Stimulated activated CD8-positive, alpha-beta memory T cell treated with anti-CD3 and anti-CD28 coated beads, Interleukin-15, amount 100 ng/mL, for 24 hours (primary cell): ENCODE results near the gene WASHC2A.
A peak's percentile ranks its signal among the peaks of the same experiment; 100 is the strongest.
"Not testable (repeated sequence)": the region's sequence is repeated elsewhere in the genome, so short reads cannot be mapped to it uniquely, and the experiment has no call there.

ENCODE experiments used
- DNase-seq: peaks from one replicate; pipeline ENCODE4 v3.0.0-alpha.2; 2020; ENCODE audit warnings: low read depth

The WASHC2A gene

GRCh38 chr10:50067546-50068351 lies at the start of gene WASHC2A:
WASHC2A (plus strand) TSS chr10:50067954; CDS start chr10:50068006, 52 bp downstream.
- DNase-seq: peak; percentile 93

DNA sequence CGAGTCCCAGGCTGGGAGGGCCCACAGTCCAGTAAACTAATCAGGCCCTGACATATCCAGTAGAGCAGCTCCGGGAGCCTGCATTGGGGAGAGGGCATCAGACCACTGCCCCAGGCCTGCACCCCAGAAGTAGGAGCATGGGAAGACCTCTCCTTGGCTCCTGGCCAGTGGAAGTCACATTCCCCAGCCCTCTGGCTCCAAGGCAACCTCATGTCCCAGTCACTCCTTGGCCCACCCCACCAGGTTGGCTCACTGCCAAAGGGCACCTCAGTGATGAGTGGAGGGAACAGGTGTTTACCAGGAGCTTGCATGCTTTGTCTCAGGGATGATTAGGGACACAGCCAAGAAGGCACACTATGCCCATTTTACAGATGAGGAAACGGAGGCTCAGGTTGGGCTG lies 48.5 kb upstream of the WASHC2A start:
- not testable (repeated sequence) for DNase-seq

- DNase-seq: not testable (repeated sequence)
Measured at GRCh38 chr10:50020451-50021024, 47.2 kb upstream of the WASHC2A start.

DNA sequence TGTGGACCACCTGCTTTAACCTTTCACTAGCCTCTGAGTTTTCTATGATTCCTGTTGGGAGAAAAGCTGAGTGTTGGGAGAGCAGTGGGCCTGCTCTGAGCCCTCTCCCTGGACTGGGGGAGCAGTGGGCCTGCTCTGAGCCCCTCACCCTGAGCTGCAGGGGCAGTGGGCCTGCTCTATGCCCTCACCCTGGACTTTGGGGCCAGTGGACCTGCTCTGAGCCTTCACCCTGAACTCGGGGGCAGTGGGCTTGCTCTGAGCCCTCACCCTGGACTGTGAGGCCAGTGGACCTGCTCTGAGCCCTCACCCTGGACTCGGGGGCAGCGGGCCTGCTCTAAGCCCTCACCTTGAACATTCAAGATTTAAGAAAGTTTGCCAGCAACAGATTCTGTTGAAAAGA lies 46.1 kb upstream of the WASHC2A start:
- DNase-seq: no peak

DNA sequence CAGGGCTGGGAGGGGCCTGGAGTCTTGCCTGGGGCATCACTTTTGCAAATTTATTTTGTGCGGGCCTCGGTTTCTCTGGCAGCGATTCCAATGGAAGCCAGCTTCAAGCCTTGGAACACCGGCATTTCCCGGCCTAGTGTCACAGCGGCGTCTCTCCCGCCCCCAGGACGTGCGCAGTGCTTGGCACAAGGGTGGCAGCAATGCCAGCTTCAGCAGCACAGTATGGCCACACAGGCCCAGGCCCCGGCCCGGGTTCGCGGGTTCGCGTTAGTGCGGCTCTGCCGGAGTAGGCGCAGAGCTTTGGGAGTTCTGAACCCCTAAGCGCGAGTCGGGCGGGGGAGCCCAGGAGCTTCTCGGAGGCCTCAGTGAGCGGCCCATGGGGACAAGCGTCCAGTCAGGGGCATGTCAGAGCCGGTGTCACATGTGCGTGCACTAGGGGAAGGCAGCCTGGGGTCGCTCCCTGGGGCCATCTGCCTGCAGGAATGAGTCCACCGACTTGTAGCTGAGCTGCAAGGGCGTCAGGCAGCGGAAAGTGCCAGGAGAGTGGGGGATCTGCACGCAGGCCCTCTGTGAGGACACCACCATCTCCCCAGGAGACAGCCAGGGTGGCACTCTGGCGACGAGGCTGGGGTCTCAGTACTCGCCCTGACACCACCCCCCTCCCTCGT lies 42.9 kb upstream of the WASHC2A start:
- DNase-seq: not testable (repeated sequence)

- no peak for DNase-seq
Measured at GRCh38 chr10:50025627-50026026, 42.1 kb upstream of the WASHC2A start.

- no peak for DNase-seq
Measured at GRCh38 chr10:50027195-50027594, 40.6 kb upstream of the WASHC2A start.

DNA sequence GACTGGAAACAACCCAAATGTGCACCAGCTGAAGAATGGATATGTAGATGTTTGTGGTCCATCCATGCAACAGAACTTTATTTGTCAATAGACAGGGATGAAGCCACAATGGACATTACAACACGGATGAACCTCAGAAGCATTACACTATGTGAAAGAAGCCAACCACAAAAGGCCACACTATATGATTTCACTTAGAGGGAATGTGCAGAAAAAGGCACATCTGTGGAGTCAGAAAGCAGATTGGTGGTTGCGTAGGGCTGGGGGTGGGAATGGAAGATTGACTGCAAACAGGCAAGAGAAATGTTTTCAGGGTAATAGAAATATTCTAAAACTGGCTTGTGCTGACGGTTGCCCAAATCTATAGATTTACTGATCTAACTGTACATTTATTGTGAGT lies 34.3 kb upstream of the WASHC2A start:
- DNase-seq: no peak

- not testable (repeated sequence) for DNase-seq
Measured at GRCh38 chr10:50035337-50035736, 32.4 kb upstream of the WASHC2A start.

GRCh38 chr10:50044941-50045664 lies 22.7 kb upstream of the WASHC2A start:
- DNase-seq: no peak

DNA sequence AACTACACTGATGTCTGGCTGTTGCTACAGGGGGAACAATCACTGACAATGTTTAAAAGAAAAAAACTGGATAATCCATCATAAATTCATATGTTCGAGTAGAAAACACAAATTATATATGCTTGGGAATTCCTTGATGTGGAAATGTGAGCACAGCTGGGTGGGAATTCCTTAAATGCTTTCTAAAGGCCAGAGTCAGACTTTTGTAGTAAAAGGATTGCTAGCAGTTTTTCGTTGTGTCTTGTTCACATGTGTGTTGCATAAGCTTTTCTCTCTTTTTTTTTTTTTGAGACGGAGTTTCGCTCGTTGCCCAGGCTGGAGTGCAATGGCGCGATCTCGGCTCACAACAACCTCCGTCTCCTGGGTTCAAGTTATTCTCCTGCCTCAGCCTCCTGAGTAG lies 21.3 kb upstream of the WASHC2A start:
- DNase-seq: not testable (repeated sequence)

DNA sequence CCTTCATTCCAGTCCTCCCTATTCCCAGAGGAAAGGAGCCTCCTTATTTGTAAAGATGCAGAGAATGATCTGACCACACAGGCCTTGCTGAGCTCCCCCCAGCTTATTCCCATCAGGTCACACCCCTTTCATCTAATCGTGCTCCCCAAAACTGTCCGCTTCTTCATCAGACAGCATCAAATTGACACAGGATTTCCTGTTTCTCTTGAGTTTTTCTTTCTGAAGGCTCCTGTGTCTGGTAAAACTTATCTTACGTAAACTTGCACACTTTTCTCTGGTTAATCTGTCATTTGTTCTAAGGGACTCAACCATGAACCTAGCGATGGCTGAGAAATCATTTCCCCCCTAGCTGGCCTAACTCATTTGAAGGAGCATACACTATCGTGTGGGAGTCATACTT lies 20.2 kb upstream of the WASHC2A start:
- DNase-seq: not testable (repeated sequence)

DNA sequence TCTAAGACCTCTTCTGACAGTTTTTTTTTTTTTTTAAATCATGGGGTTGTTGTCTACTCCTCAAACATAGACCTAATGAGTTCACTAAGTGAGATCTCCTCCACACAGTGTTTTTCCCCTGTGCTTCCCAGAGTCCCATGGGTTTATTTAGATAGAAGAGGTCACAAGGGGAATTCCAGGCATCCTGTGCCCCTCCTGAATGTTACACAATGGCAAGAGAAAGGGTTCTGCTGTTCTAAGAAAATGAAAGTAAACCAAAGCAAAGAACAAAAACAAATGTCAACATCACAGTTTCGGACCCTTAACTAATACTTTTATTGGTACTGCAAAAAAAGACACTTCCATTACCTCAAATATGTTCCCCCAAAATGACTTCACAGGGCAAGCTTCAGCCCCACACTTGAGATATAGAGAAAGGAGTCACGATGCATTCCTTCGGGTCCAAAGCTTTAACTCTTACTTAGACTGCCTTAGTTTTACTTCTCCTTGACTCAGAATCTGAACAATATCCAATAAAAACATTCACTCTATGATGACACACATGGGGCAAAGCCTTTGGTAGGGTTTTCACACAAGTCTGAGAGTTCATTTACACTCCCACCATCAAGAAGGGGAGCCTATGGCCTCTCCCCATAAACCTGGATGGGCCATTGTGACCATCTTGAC lies 15.6 kb upstream of the WASHC2A start:
- DNase-seq: not testable (repeated sequence)

GRCh38 chr10:50052778-50053376 lies 14.9 kb upstream of the WASHC2A start:
- DNase-seq: not testable (repeated sequence)

GRCh38 chr10:50055494-50056292 lies 12.1 kb upstream of the WASHC2A start:
- not testable (repeated sequence) for DNase-seq

GRCh38 chr10:50056654-50057053 lies 11.1 kb upstream of the WASHC2A start:
- DNase-seq: not testable (repeated sequence)

DNA sequence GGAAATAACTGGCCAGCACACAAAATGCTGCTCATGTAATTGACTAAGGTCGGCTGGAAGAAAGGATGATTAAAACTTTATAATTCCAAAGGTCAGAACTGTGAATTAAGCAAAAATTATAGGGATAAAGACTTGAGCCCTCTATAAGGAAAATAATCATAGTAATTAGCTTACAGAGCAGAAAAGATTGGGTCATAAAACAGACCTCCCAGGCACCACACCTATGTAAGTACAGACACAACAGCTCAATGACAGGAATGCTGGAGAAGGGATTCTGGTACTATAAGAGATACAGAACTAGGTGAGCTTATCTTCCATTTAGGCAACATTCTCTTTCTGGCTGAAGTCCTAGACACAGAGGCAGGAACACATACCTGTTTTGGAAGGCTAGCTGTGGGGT lies 9.0 kb upstream of the WASHC2A start:
- DNase-seq: not testable (repeated sequence)

DNA sequence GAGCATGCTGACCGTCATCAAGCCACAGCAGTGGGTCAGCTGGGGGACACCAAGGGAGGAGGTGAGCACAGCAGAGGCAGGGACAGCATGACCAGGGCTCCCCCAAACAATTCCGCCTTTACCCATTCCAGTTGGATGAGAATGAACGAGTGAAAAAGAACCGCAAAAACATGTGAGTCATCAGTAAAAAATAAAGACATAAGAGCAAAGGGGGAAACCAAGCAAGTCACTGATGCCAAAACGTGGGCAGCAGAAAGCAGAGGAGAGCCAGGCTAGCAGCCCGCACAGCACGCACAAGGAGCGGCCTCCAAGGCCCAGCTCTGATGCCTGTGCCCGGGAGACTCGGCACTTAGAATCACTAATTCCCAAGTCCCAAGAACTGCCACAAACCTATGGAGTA lies 7.8 kb upstream of the WASHC2A start:
- DNase-seq: not testable (repeated sequence)

DNA sequence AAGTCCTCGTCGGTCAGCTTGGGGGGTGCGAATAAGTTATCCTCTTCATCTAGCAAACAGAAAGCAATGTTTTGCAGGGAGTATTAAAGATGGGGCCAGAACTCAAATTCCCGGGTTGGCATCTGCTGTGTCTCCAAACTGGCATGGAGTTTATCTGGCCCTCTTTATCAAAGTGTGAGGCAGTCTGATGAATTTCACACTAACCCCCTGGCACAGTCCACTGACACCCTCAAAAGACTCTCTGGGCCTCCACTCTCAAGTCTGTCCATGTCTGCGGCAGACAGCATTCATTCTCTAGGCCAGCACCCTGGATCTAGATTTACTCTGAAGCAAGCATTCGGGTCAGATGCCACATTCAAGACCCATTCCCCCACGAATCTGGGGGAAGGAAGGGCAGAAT lies 6.2 kb upstream of the WASHC2A start:
- not testable (repeated sequence) for DNase-seq

GRCh38 chr10:50063100-50063499 lies 4.7 kb upstream of the WASHC2A start:
- DNase-seq: no peak

DNA sequence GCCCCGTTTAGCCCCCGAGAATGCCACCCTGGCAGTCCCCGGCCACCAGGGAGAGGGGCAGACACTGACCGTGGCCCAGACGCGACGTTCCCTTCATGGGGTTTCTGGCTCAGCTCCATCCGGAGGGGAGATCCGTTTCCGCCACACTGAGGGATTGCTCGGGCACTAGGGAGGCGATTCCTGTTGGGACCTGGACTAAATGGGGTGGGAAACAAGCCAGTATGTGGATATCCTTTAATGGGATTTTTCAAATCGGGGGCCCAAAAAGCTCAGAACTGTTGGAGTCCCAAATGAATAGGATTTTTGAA lies 552 bp downstream of the WASHC2A start:
- not testable (repeated sequence) for DNase-seq
